HepG2 (cell line): Measurements from ENCODE around the gene BCL2L1. TPM values are rescaled to one million over a fixed set of nuclear protein-coding genes. Genes with fewer than 3 reads are reported as not detected.
A peak's percentile ranks its signal among the peaks of the same experiment; 100 is the strongest.

ENCODE experiments used
- ATAC-seq: fragments of 200-7000 bp; cut with Tn5 transposase; 3 replicates; pipeline ENCODE4 v1.9.1; 2020; ENCODE audit warnings: mild to moderate bottlenecking, moderate library complexity
- Bru-seq: library from RNA; stranded (reverse); fragments of 400-500 nt; gene quantifications from one replicate; lab custom pipeline; 2021; lab: Mats Ljungman, UMichigan
- BruChase-seq, 2 experiments: library from RNA; stranded (reverse); fragments of 400-500 nt; gene quantifications; one replicate each; lab custom pipeline; 2021; lab: Mats Ljungman, UMichigan
- BruUV-seq: library from RNA; stranded (reverse); fragments of 400-500 nt; replicated peaks from 2 replicates; lab custom pipeline; 2021; lab: Mats Ljungman, UMichigan
- CTCF ChIA-PET: fragments of 300-600 bp; formaldehyde crosslinking; extraction: SDS; loops from one replicate; lab custom pipeline; 2021; ENCODE audit warnings: low total read pairs, inconsistent platforms, low intra/inter-chr PET ratio; lab: Yijun Ruan, JAX
- POLR2A ChIA-PET: fragments of 350-600 bp; sonication (Branson Sonifier 250); formaldehyde crosslinking; loops from one replicate; lab custom pipeline; 2020; ENCODE audit warnings: antibody characterized with exemption, inconsistent platforms; lab: Yijun Ruan, JAX
- DNase-seq: peaks from one replicate; pipeline ENCODE4 v3.0.0-alpha.2; 2015; ENCODE audit warnings: low spot score
- FAIRE-seq: peaks from 3 replicates; lab custom pipeline; 2011; peaks lifted over from hg19 to GRCh38; lab: Jason Lieb, UNC
- H2AFZ ChIP-seq: one replicate; pipeline ENCODE4 v1.6.1; 2011; ENCODE audit warnings: low read length, inconsistent platforms
- H3K27ac ChIP-seq: fragments of 300-600 bp; 3 replicates; pipeline ENCODE4 v1.8.0; 2011; ENCODE audit warnings: mixed run types, mild to moderate bottlenecking, mixed read lengths, low read length, inconsistent platforms; ENCODE audit not compliant: insufficient read depth; ENCODE audit errors: extremely low read length
- H3K27me3 ChIP-seq, 2 experiments: fragments of 200-600 bp in 1 of 2; 2 replicates in 1 of 2; 3 replicates in 1 of 2; pipeline versions ENCODE4 v1.6.0 to v1.8.0; 2011; ENCODE audit warnings: low read length in 2 of 2, mild to moderate bottlenecking in 2 of 2, moderate library complexity in 2 of 2, inconsistent platforms in 1 of 2; ENCODE audit not compliant: insufficient read depth in 2 of 2, control insufficient read depth in 1 of 2
- H3K36me3 ChIP-seq, 2 experiments: fragments of 200-600 bp in 1 of 2; replicated peaks in 1 of 2; 2 replicates in 1 of 2; 3 replicates in 1 of 2; pipeline versions ENCODE4 v1.5.1 to v1.8.0; 2011; ENCODE audit warnings: low read length in 2 of 2, inconsistent platforms in 1 of 2; ENCODE audit not compliant: insufficient read depth in 2 of 2, control insufficient read depth in 1 of 2
- H3K4me1 ChIP-seq: 2 replicates; pipeline ENCODE4 v1.5.1; 2012; ENCODE audit warnings: low read length, inconsistent platforms; ENCODE audit not compliant: insufficient read depth
- H3K4me2 ChIP-seq: 2 replicates; pipeline ENCODE4 v1.6.0; 2011; ENCODE audit warnings: low read depth, low read length, inconsistent platforms
- H3K4me3 ChIP-seq, 3 experiments: fragments of 200-600 bp in 1 of 3; sonication (generic), shearing (Covaris generic) in 1 of 3; replicated peaks in 1 of 3; 2 replicates each; pipeline ENCODE4 v1.5.1; 2011 to 2016; ENCODE audit warnings: low read length in 3 of 3, inconsistent platforms in 2 of 3, low read depth in 2 of 3, mild to moderate bottlenecking in 2 of 3, control low read depth in 1 of 3, mixed read lengths in 1 of 3; ENCODE audit not compliant: insufficient read depth in 1 of 3
- H3K79me2 ChIP-seq: one replicate; pipeline ENCODE4 v1.6.1; 2011; ENCODE audit warnings: low read length, inconsistent platforms; ENCODE audit not compliant: insufficient read depth
- H3K9ac ChIP-seq: 2 replicates; pipeline ENCODE4 v1.6.0; 2011; ENCODE audit warnings: mild to moderate bottlenecking, low read depth, low read length, inconsistent platforms; ENCODE audit not compliant: insufficient read depth
- H3K9me3 ChIP-seq: 2 replicates; pipeline ENCODE4 v1.5.1; 2012; ENCODE audit warnings: mild to moderate bottlenecking, low read length
- H4K20me1 ChIP-seq: 2 replicates; pipeline ENCODE4 v1.6.0; 2011; ENCODE audit warnings: inconsistent platforms, mild to moderate bottlenecking, low read length, moderate library complexity; ENCODE audit not compliant: insufficient read depth
- HMG20A ChIP-seq: IDR thresholded peaks from 2 replicates; pipeline ENCODE4 v1.6.1; 2016; ENCODE audit warnings: borderline replicate concordance
- MAFG ChIP-seq: sonication (generic); formaldehyde crosslinking; IDR thresholded peaks from 2 replicates; pipeline ENCODE4 v1.5.1; 2020; ENCODE audit warnings: mild to moderate bottlenecking, missing genetic modification reagents
- NR1H2 ChIP-seq: sonication (generic); formaldehyde crosslinking; IDR thresholded peaks from 2 replicates; pipeline ENCODE4 v1.8.1; 2022; ENCODE audit warnings: low read depth, missing genetic modification reagents, borderline replicate concordance
- NR2F6 ChIP-seq, 2 experiments: IDR thresholded peaks; 2 replicates each; pipeline ENCODE4 v1.6.1; 2016; ENCODE audit warnings: antibody characterized with exemption in 1 of 2, mild to moderate bottlenecking in 1 of 2
- PAWR ChIP-seq: sonication (generic); formaldehyde crosslinking; IDR thresholded peaks from 2 replicates; pipeline ENCODE4 v1.4.0; 2020; ENCODE audit warnings: missing genetic modification reagents, mild to moderate bottlenecking, borderline replicate concordance
- ZNF274 ChIP-seq: sonication (generic); formaldehyde crosslinking; IDR thresholded peaks from 2 replicates; pipeline ENCODE4 v1.5.1; 2020; ENCODE audit warnings: mild to moderate bottlenecking, missing genetic modification reagents
- ZNF670 ChIP-seq: sonication (generic); formaldehyde crosslinking; IDR thresholded peaks from 2 replicates; pipeline ENCODE4 v1.8.0; 2022; ENCODE audit warnings: mild to moderate bottlenecking, missing genetic modification reagents, borderline replicate concordance
- ZNF703 ChIP-seq: sonication (generic); formaldehyde crosslinking; IDR thresholded peaks from 2 replicates; pipeline ENCODE4 v1.5.1; 2020; ENCODE audit warnings: missing genetic modification reagents, mild to moderate bottlenecking, moderate library complexity, borderline replicate concordance
- WGBS: methylation state at CpG from one replicate; pipeline ENCODE4 v1.1.6; 2017; ENCODE audit warnings: low lambda C conversion rate; 5-methylcytosine and 5-hydroxymethylcytosine counted together
- in situ Hi-C: cut with HindIII; loops from 2 replicates; pipeline ENCODE4 v1.10.0; 2017; ENCODE audit warnings: low pct_unique_long_range_greater_than_20kb; ENCODE audit not compliant: extremely low pct_ligation_motif_present
- intact Hi-C: fragments of 100-400 bp; cut with micrococcal nuclease; formaldehyde crosslinking; loops from one replicate; pipeline ENCODE4 v1.10.0; 2022; ENCODE audit not compliant: unreplicated experiment
- long read RNA-seq, 2 experiments: library from RNA in 1 of 2; library from polyadenylated mRNA in 1 of 2; stranded (forward) in 1 of 2; unstranded in 1 of 2; transcript quantifications; one replicate each; pipeline ENCODE4 v2.0.0, GENCODE V29; 2019 to 2022
- polyA minus RNA-seq, 3 experiments: library from RNA; depleted of rRNA, polyadenylated mRNA; stranded (reverse); fragments of >200 nt; gene quantifications; 2 replicates each; pipeline ENCODE4 v1.2.3, GENCODE V29; 2011; ENCODE audit warnings: low replicate concordance in 1 of 3
- polyA plus RNA-seq, 8 experiments: library from polyadenylated mRNA; depleted of rRNA in 3 of 8; stranded (reverse) in 7 of 8; unstranded in 1 of 8; fragments of >200 nt; fragmentation: Illumina TruSeq in 4 of 8; extraction: Trizol in 4 of 8; gene quantifications; 2 replicates each; pipeline versions ENCODE4 v1.2.1 to v1.2.3, GENCODE V29; 2011 to 2016; ENCODE audit warnings: low read depth in 4 of 8, missing spikeins in 1 of 8, mixed read lengths in 1 of 8; ENCODE audit not compliant: insufficient read depth in 1 of 8
- total RNA-seq, 5 experiments: library from RNA; depleted of rRNA; stranded (reverse); fragments of >200 nt; fragmentation: Illumina TruSeq; extraction: Trizol; gene quantifications; 2 replicates each; pipeline ENCODE4 v1.2.3, GENCODE V29; 2016; ENCODE audit warnings: low read depth in 1 of 5
- TF ChIP-seq, protein P1 (sequence below): sonication (generic); formaldehyde crosslinking; IDR thresholded peaks from 2 replicates; pipeline ENCODE4 v1.8.0; 2022; ENCODE audit warnings: missing genetic modification reagents, mild to moderate bottlenecking, moderate library complexity, borderline replicate concordance
- TF ChIP-seq, protein P2 (sequence below): sonication (generic); formaldehyde crosslinking; IDR thresholded peaks from 2 replicates; pipeline ENCODE4 v1.4.0; 2020; ENCODE audit warnings: missing genetic modification reagents, borderline replicate concordance

Gene BCL2L1
- total RNA-seq (2016; rRNA removed; fragmentation: Illumina TruSeq; extraction: Trizol) (164 and 200 TPM in 2 replicates), polyA plus RNA-seq (2011; rRNA removed) (258 and 259 TPM in 2 replicates), polyA minus RNA-seq (2011; rRNA and poly(A)+ RNA removed; ENCODE audit: low replicate concordance) (34.8 and 259 TPM in 2 replicates), Bru-seq, nascent RNA (percentile 99 among the genes with signal in this experiment), BruChase-seq, experiment 1, labeled RNA remaining after a 6-hour chase (percentile 97 among the genes with signal in this experiment), BruChase-seq, experiment 2, labeled RNA remaining after a 2-hour chase (percentile 99 among the genes with signal in this experiment)
- total RNA-seq (2016; cell fraction: cytosol; rRNA removed; fragmentation: Illumina TruSeq; extraction: Trizol; ENCODE audit: low read depth), result 60.9 and 61.0 TPM in 2 replicates
- total RNA-seq (2016; cell fraction: insoluble cytoplasmic fraction; rRNA removed; fragmentation: Illumina TruSeq; extraction: Trizol), result 169 and 173 TPM in 2 replicates
- 190 and 201 TPM in 2 replicates for total RNA-seq (2016; cell fraction: membrane; rRNA removed; fragmentation: Illumina TruSeq; extraction: Trizol)
- total RNA-seq (2016; cell fraction: nucleus; rRNA removed; fragmentation: Illumina TruSeq; extraction: Trizol), result 135 and 148 TPM in 2 replicates
- 215 and 224 TPM in 2 replicates for polyA plus RNA-seq (2011; cell fraction: cytosol; rRNA removed)
- 123 and 146 TPM in 2 replicates for polyA plus RNA-seq (2011; cell fraction: nucleus; rRNA removed)
- 184 and 192 TPM in 2 replicates for polyA plus RNA-seq (2012)
- 77.5 and 91.4 TPM in 2 replicates for polyA plus RNA-seq (2016; cell fraction: cytosol; fragmentation: Illumina TruSeq; extraction: Trizol; ENCODE audit: low read depth)
- 214 and 252 TPM in 2 replicates for polyA plus RNA-seq (2016; cell fraction: insoluble cytoplasmic fraction; fragmentation: Illumina TruSeq; extraction: Trizol; ENCODE audit: low read depth)
- polyA plus RNA-seq (2016; cell fraction: membrane; fragmentation: Illumina TruSeq; extraction: Trizol; ENCODE audit: low read depth), result 208 and 211 TPM in 2 replicates
- 168 and 174 TPM in 2 replicates for polyA plus RNA-seq (2016; cell fraction: nucleus; fragmentation: Illumina TruSeq; extraction: Trizol; ENCODE audit: insufficient read depth, low read depth)
- 124 TPM in 2 replicates for polyA minus RNA-seq (2011; cell fraction: cytosol; rRNA and poly(A)+ RNA removed)
- polyA minus RNA-seq (2011; cell fraction: nucleus; rRNA and poly(A)+ RNA removed), result 215 and 221 TPM in 2 replicates
- long read RNA-seq, experiment 1, transcript BCL2L1-208 (3 exons, 894 nt), result minor isoform, 5 of 203 reads
- long read RNA-seq, experiment 1, transcript BCL2L1-203 (2 exons, 2,578 nt), result minor isoform, 16 of 203 reads
- long read RNA-seq, experiment 1, transcript BCL2L1-201 (3 exons, 2,610 nt), result major isoform, 52 of 203 reads
- long read RNA-seq, experiment 1, partial matches to known transcripts, result 1 of 203 reads
- long read RNA-seq, experiment 1, other reads (novel, unspliced or antisense), result 128 of 203 reads
- long read RNA-seq, experiment 2, transcript BCL2L1-201 (3 exons, 2,610 nt), result major isoform, 204 of 1,023 reads
- long read RNA-seq, experiment 2, transcript BCL2L1-208 (3 exons, 894 nt), result minor isoform, 7 of 1,023 reads
- long read RNA-seq, experiment 2, transcript BCL2L1-203 (2 exons, 2,578 nt), result minor isoform, 152 of 1,023 reads
- long read RNA-seq, experiment 2, transcript BCL2L1-202 (3 exons, 2,383 nt), result minor isoform, 10 of 1,023 reads
- long read RNA-seq, experiment 2, partial matches to known transcripts, result 15 of 1,023 reads
- long read RNA-seq, experiment 2, other reads (novel, unspliced or antisense), result 633 of 1,023 reads

DNA sequence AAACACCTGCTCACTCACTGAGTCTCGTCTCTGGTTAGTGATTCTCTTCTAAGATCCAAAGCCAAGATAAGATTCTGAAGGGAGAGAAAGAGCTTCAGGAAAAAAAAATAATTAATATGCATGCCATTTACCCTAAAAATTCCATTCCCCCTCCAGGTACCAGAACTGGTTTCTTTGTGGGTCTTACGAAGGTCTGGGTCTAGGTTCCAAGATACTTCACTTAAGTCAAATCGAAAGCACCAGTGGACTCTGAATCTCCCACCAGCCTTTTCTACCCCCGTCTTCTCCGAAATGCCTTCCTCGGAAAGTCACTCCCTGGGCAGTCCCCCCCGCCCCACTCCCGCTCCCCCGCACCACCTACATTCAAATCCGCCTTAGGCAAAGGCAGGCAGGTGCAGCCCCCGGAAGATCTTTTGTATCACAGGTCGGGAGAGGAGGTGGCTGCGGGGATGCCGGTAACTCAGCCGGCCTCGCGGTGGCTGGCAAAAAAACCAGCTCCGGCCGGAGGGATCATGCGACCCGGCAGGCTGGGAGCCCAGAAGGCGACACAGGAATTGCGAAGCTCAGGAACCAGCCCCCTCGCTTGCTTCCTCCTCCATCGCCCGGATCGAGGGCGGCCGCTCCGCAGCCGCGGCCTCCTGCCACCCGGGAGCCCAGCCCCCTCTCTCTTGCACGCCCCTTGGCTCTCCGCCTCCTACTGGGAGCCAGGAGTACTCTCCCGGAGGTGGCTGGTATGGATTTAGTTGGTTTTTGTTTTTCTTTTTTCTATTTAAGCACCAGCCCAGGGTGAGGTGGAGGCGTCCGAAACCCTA is at the start of gene BCL2L1:
TSS of gene BCL2L1 (minus strand) at position 612 of the 812 bp plus-strand sequence. CDS start 650 bp downstream, outside the sequence.
- Histone ChIP-seq H3K79me2 (peaks cover 55% of the 10 kb centered on the region), H3K27ac (peak within 1 kb of the TSS; percentile 92), H3K4me2 (peak within 1 kb of the TSS; percentile 97), H4K20me1 (no peaks in the 10 kb centered on the region; the same call in 1 of the 2 replicates), H3K36me3 (peaks cover 4 to 27% of the 10 kb centered on the region in 2 experiments; a peak in 4 of 5 replicates), H3K27me3 (no peaks in the 10 kb centered on the region; a peak in 1 of 5 replicates), H3K4me3 (peak within 1 kb of the TSS; percentile 78 to 91 (median 87)), H2AFZ (no peak within 1 kb of the TSS), H3K9me3 (no peaks in the 10 kb centered on the region), H3K4me1 (peaks cover 57% of the 10 kb centered on the region), H3K9ac (peak within 1 kb of the TSS; percentile 89)
- DNase-seq (peak; percentile 88), FAIRE-seq (no peak), ATAC-seq (peak; percentile 65)
- ChIA-PET POLR2A (interaction anchor here (0.7 to 33.2 kb wide), 13 partner anchors 8 to 221 kb away, joined by 3 to 2822 read pairs (median 34); partner anchors contain the start of genes ID1 and TPX2), CTCF (interaction anchor here (0.9 to 4.6 kb wide), 5 partner anchors 27 to 153 kb away, joined by 3 to 100 read pairs (median 13); no protein-coding TSS in a partner anchor)
- no TSS peak for BruUV-seq
- intact Hi-C loops (loop anchor here (1.0 to 5.0 kb wide), 3 partner anchors 43 to 115 kb away; partner anchors contain the start of gene ID1), in situ Hi-C loops (loop anchor here (5.0 to 10.0 kb wide), 3 partner anchors 60 to 158 kb away; no protein-coding TSS in a partner anchor)
- WGBS, result under 1% methylated on average over 38 of the region's 38 CpGs
- TF ChIP-seq ZNF274 (CRISPR knock-in tag) (no peak), PAWR (CRISPR knock-in tag) (peak; percentile 79; the same call in 1 of the 2 replicates), NR2F6 (IDR thresholded peaks at IDR 0.05) (0 out of 2 replicates have a peak, but pooled peaks have one; percentile 17), NR2F6 (CRISPR knock-in tag; IDR thresholded peaks at IDR 0.05) (peak; percentile 52; the same call in 1 of the 2 replicates), HMG20A (CRISPR knock-in tag) (no peak; the same call in 1 of the 2 replicates), NR1H2 (0 out of 2 replicates have a peak, but pooled peaks have one; percentile 37), MAFG (no peak), ZNF670 (CRISPR knock-in tag) (0 out of 2 replicates have a peak, but pooled peaks have one; percentile 38), ZNF703 (peak; percentile 34; the same call in 1 of the 2 replicates)
- TF ChIP-seq, protein P1, sequence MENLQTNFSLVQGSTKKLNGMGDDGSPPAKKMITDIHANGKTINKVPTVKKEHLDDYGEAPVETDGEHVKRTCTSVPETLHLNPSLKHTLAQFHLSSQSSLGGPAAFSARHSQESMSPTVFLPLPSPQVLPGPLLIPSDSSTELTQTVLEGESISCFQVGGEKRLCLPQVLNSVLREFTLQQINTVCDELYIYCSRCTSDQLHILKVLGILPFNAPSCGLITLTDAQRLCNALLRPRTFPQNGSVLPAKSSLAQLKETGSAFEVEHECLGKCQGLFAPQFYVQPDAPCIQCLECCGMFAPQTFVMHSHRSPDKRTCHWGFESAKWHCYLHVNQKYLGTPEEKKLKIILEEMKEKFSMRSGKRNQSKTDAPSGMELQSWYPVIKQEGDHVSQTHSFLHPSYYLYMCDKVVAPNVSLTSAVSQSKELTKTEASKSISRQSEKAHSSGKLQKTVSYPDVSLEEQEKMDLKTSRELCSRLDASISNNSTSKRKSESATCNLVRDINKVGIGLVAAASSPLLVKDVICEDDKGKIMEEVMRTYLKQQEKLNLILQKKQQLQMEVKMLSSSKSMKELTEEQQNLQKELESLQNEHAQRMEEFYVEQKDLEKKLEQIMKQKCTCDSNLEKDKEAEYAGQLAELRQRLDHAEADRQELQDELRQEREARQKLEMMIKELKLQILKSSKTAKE (CRISPR knock-in tag), result no peak
- TF ChIP-seq, protein P2, sequence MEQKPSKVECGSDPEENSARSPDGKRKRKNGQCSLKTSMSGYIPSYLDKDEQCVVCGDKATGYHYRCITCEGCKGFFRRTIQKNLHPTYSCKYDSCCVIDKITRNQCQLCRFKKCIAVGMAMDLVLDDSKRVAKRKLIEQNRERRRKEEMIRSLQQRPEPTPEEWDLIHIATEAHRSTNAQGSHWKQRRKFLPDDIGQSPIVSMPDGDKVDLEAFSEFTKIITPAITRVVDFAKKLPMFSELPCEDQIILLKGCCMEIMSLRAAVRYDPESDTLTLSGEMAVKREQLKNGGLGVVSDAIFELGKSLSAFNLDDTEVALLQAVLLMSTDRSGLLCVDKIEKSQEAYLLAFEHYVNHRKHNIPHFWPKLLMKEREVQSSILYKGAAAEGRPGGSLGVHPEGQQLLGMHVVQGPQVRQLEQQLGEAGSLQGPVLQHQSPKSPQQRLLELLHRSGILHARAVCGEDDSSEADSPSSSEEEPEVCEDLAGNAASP (CRISPR knock-in tag), result peak; percentile 77; the same call in 1 of the 2 replicates
